Lower leg skin (tissue), 3 donors: ENCODE data around the gene GRIA1.

Experiments
- CTCF ChIP-seq, 3 donors: fragments of 450-650 bp; IDR thresholded peaks; one replicate each; pipeline ENCODE4 v1.5.1; 2016; ENCODE audit warnings: antibody characterized with exemption in 3 of 3, mild to moderate bottlenecking in 3 of 3, moderate library complexity in 2 of 3
- POLR2A ChIP-seq, 2 donors: fragments of 450-650 bp; IDR thresholded peaks; one replicate each; pipeline ENCODE4 v1.6.1; 2016 to 2017; ENCODE audit warnings: antibody characterized with exemption in 2 of 2, mild to moderate bottlenecking in 1 of 2, moderate library complexity in 1 of 2

- TF ChIP-seq CTCF (IDR thresholded peaks at IDR 0.05), result no peak
- TF ChIP-seq POLR2A (IDR thresholded peaks at IDR 0.05), result no peak
Observed at GRCh38 chr5:153702265-153702664, 211.8 kb downstream of the GRIA1 start.
